ENCODE results near the gene KCNIP1. TPM values are rescaled to one million over a fixed set of nuclear protein-coding genes. Genes with fewer than 3 reads are reported as not detected.

The KCNIP1 gene
- total RNA-seq, 1 donor from 2014 or later = not detected

- no peak overlapping the region for H3K27ac Mint-ChIP-seq
- peaks cover 36% of the 10 kb centered on the region for H3K27me3 Mint-ChIP-seq (ENCODE audit: insufficient read depth)
- no peak overlapping the region for H3K4me3 Mint-ChIP-seq
- no peaks in the 10 kb centered on the region for H3K9me3 Mint-ChIP-seq
- intact Hi-C loops (cut with micrococcal nuclease) = no loop called here
- H3K36me3 Mint-ChIP-seq (ENCODE audit: low read depth) = no peaks in the 10 kb centered on the region
- no peak for DNase-seq (ENCODE audit: low spot score)
- no peaks in the 10 kb centered on the region for H3K4me1 Mint-ChIP-seq (ENCODE audit: low read depth)
Observed at GRCh38 chr5:170501361-170501760, 2.5 kb upstream of the KCNIP1 start.

GRCh38 chr5:170501931-170502330 lies 1.9 kb upstream of the KCNIP1 start:
- H3K36me3 Mint-ChIP-seq (ENCODE audit: low read depth) = no peaks in the 10 kb centered on the region
- no peak for DNase-seq (ENCODE audit: low spot score)
- H3K4me1 Mint-ChIP-seq (ENCODE audit: low read depth) = no peaks in the 10 kb centered on the region
- no peak overlapping the region for H3K27ac Mint-ChIP-seq
- H3K4me3 Mint-ChIP-seq = no peak overlapping the region
- intact Hi-C loops (cut with micrococcal nuclease) = no loop called here
- H3K27me3 Mint-ChIP-seq (ENCODE audit: insufficient read depth) = peaks cover 32% of the 10 kb centered on the region
- H3K9me3 Mint-ChIP-seq = no peaks in the 10 kb centered on the region

GRCh38 chr5:170504616-170505266 lies 921 bp downstream of the KCNIP1 start:
- intact Hi-C loops (cut with micrococcal nuclease) = no loop called here
- Mint-ChIP-seq H3K36me3 (ENCODE audit: low read depth) (no peaks in the 10 kb centered on the region), H3K4me1 (ENCODE audit: low read depth) (no peaks in the 10 kb centered on the region), H3K27me3 (ENCODE audit: insufficient read depth) (peaks cover 35% of the 10 kb centered on the region), H3K4me3 (no peak overlapping the region), H3K9me3 (no peaks in the 10 kb centered on the region), H3K27ac (no peak overlapping the region)
- no peak for DNase-seq (ENCODE audit: low spot score)

- no peak for DNase-seq (ENCODE audit: low spot score)
- H3K4me3 Mint-ChIP-seq = no peak overlapping the region
- no peaks in the 10 kb centered on the region for H3K36me3 Mint-ChIP-seq (ENCODE audit: low read depth)
- intact Hi-C loops (cut with micrococcal nuclease) = no loop called here
- no peaks in the 10 kb centered on the region for H3K9me3 Mint-ChIP-seq
- H3K27me3 Mint-ChIP-seq (ENCODE audit: insufficient read depth) = peaks cover 22% of the 10 kb centered on the region
- H3K27ac Mint-ChIP-seq = no peak overlapping the region
- no peaks in the 10 kb centered on the region for H3K4me1 Mint-ChIP-seq (ENCODE audit: low read depth)
Observed at GRCh38 chr5:170508036-170508435, 4.2 kb downstream of the KCNIP1 start.

GRCh38 chr5:170508660-170509347 lies 5.0 kb downstream of the KCNIP1 start:
- DNase-seq (ENCODE audit: low spot score) = no peak
- Mint-ChIP-seq H3K4me1 (ENCODE audit: low read depth) (no peaks in the 10 kb centered on the region), H3K36me3 (ENCODE audit: low read depth) (no peaks in the 10 kb centered on the region), H3K27ac (no peak overlapping the region), H3K27me3 (ENCODE audit: insufficient read depth) (peaks cover 18% of the 10 kb centered on the region), H3K9me3 (no peaks in the 10 kb centered on the region), H3K4me3 (no peak overlapping the region)
- intact Hi-C loops (cut with micrococcal nuclease) = no loop called here

GRCh38 chr5:170509348-170509660 lies 5.5 kb downstream of the KCNIP1 start:
- intact Hi-C loops (cut with micrococcal nuclease) = no loop called here
- H3K4me1 Mint-ChIP-seq (ENCODE audit: low read depth) = no peaks in the 10 kb centered on the region
- no peaks in the 10 kb centered on the region for H3K9me3 Mint-ChIP-seq
- no peak overlapping the region for H3K27ac Mint-ChIP-seq
- DNase-seq (ENCODE audit: low spot score) = no peak
- no peak overlapping the region for H3K4me3 Mint-ChIP-seq
- peaks cover 17% of the 10 kb centered on the region for H3K27me3 Mint-ChIP-seq (ENCODE audit: insufficient read depth)
- no peaks in the 10 kb centered on the region for H3K36me3 Mint-ChIP-seq (ENCODE audit: low read depth)

- H3K27me3 Mint-ChIP-seq (ENCODE audit: insufficient read depth) = peaks cover 9% of the 10 kb centered on the region
Observed at GRCh38 chr5:170510126-170510525, 6.3 kb downstream of the KCNIP1 start.

GRCh38 chr5:170510559-170510958 lies 6.7 kb downstream of the KCNIP1 start:
- intact Hi-C loops (cut with micrococcal nuclease) = no loop called here
- no peak for DNase-seq (ENCODE audit: low spot score)
- peaks cover 6% of the 10 kb centered on the region for H3K27me3 Mint-ChIP-seq (ENCODE audit: insufficient read depth)
- H3K27ac Mint-ChIP-seq = no peak overlapping the region
- no peaks in the 10 kb centered on the region for H3K9me3 Mint-ChIP-seq
- H3K4me1 Mint-ChIP-seq (ENCODE audit: low read depth) = no peaks in the 10 kb centered on the region
- no peaks in the 10 kb centered on the region for H3K36me3 Mint-ChIP-seq (ENCODE audit: low read depth)
- no peak overlapping the region for H3K4me3 Mint-ChIP-seq

More at GRCh38 chr5:170510126-170510525, 6.3 kb downstream of the KCNIP1 start:
- Mint-ChIP-seq H3K27ac (no peak overlapping the region), H3K4me3 (no peak overlapping the region), H3K9me3 (no peaks in the 10 kb centered on the region), H3K4me1 (ENCODE audit: low read depth) (no peaks in the 10 kb centered on the region), H3K36me3 (ENCODE audit: low read depth) (no peaks in the 10 kb centered on the region)
- DNase-seq (ENCODE audit: low spot score) = no peak
- intact Hi-C loops (cut with micrococcal nuclease) = no loop called here

- DNase-seq (ENCODE audit: low spot score) = no peak
- intact Hi-C loops (cut with micrococcal nuclease) = no loop called here
- Mint-ChIP-seq H3K9me3 (no peaks in the 10 kb centered on the region), H3K36me3 (ENCODE audit: low read depth) (no peaks in the 10 kb centered on the region), H3K4me3 (no peak overlapping the region), H3K4me1 (ENCODE audit: low read depth) (no peaks in the 10 kb centered on the region), H3K27me3 (ENCODE audit: insufficient read depth) (peaks cover 3% of the 10 kb centered on the region), H3K27ac (no peak overlapping the region)
Observed at GRCh38 chr5:170511551-170512258, 7.9 kb downstream of the KCNIP1 start.

GRCh38 chr5:170513856-170514525 lies 10.2 kb downstream of the KCNIP1 start:
- no peaks in the 10 kb centered on the region for H3K36me3 Mint-ChIP-seq (ENCODE audit: low read depth)
- intact Hi-C loops (cut with micrococcal nuclease) = no loop called here
- H3K4me1 Mint-ChIP-seq (ENCODE audit: low read depth) = no peaks in the 10 kb centered on the region
- H3K4me3 Mint-ChIP-seq = no peak overlapping the region
- H3K27ac Mint-ChIP-seq = no peak overlapping the region
- H3K9me3 Mint-ChIP-seq = no peaks in the 10 kb centered on the region
- no peak for DNase-seq (ENCODE audit: low spot score)
- peaks cover 3% of the 10 kb centered on the region for H3K27me3 Mint-ChIP-seq (ENCODE audit: insufficient read depth)

GRCh38 chr5:170517411-170517810 lies 13.6 kb downstream of the KCNIP1 start:
- Mint-ChIP-seq H3K4me3 (no peak overlapping the region), H3K9me3 (no peaks in the 10 kb centered on the region), H3K27ac (no peak overlapping the region), H3K36me3 (ENCODE audit: low read depth) (no peaks in the 10 kb centered on the region), H3K27me3 (ENCODE audit: insufficient read depth) (peaks cover 2% of the 10 kb centered on the region), H3K4me1 (ENCODE audit: low read depth) (no peaks in the 10 kb centered on the region)
- no peak for DNase-seq (ENCODE audit: low spot score)
- intact Hi-C loops (cut with micrococcal nuclease) = no loop called here

- no peaks in the 10 kb centered on the region for H3K9me3 Mint-ChIP-seq
- peaks cover 2% of the 10 kb centered on the region for H3K27me3 Mint-ChIP-seq (ENCODE audit: insufficient read depth)
- intact Hi-C loops (cut with micrococcal nuclease) = no loop called here
- H3K36me3 Mint-ChIP-seq (ENCODE audit: low read depth) = no peaks in the 10 kb centered on the region
- DNase-seq (ENCODE audit: low spot score) = no peak
- H3K4me1 Mint-ChIP-seq (ENCODE audit: low read depth) = no peaks in the 10 kb centered on the region
- no peak overlapping the region for H3K27ac Mint-ChIP-seq
- H3K4me3 Mint-ChIP-seq = no peak overlapping the region
Observed at GRCh38 chr5:170518277-170518676, 14.5 kb downstream of the KCNIP1 start.

- intact Hi-C loops (cut with micrococcal nuclease) = no loop called here
- Mint-ChIP-seq H3K4me1 (ENCODE audit: low read depth) (no peaks in the 10 kb centered on the region), H3K27me3 (ENCODE audit: insufficient read depth) (peaks cover 2% of the 10 kb centered on the region), H3K9me3 (no peaks in the 10 kb centered on the region), H3K4me3 (no peak overlapping the region), H3K36me3 (ENCODE audit: low read depth) (no peaks in the 10 kb centered on the region), H3K27ac (no peak overlapping the region)
- no peak for DNase-seq (ENCODE audit: low spot score)
Observed at GRCh38 chr5:170519549-170519948, 15.7 kb downstream of the KCNIP1 start.
